ENCODE results near the gene ATP5MC3. TPM values are rescaled to one million over a fixed set of nuclear protein-coding genes. Genes with fewer than 3 reads are reported as not detected.
A peak's percentile ranks its signal among the peaks of the same experiment; 100 is the strongest.

ATP5MC3 gene
- polyA plus RNA-seq, 4 donors, result 294 to 1,066 (median 778) TPM

GRCh38 chr2:175206866-175207265 is 25.4 kb upstream of the ATP5MC3 start:
- peaks cover 0 to 3% (median 0%) of the 10 kb centered on the region in 3 donors for H3K27me3 ChIP-seq (ENCODE audit: control insufficient read depth in 3 of 3, insufficient read depth in 3 of 3, low read length in 3 of 3)
- H3K36me3 ChIP-seq (ENCODE audit: control insufficient read depth in 3 of 3, insufficient read depth in 2 of 3, low read depth in 1 of 3, low read length in 3 of 3), result no peaks in the 10 kb centered on the region
- DNase-seq (no peak), FAIRE-seq (no peak)
- H3K4me1 ChIP-seq (ENCODE audit: control insufficient read depth in 3 of 3, insufficient read depth in 2 of 3, low read depth in 1 of 3, low read length in 2 of 3), result no peaks in the 10 kb centered on the region
- H3K27ac ChIP-seq (ENCODE audit: low read depth in 1 of 3, low read length in 2 of 3), result no peak overlapping the region
- WGBS, 3 donors, result 75 to 89% (median 79%) methylated on average over 3 of the region's 3 CpGs
- no peaks in the 10 kb centered on the region for H3K9me3 ChIP-seq (ENCODE audit: control insufficient read depth in 2 of 2, insufficient read depth in 1 of 2, low read depth in 1 of 2, low read length in 1 of 2)
- no peak overlapping the region for H3K4me3 ChIP-seq (ENCODE audit: low read depth in 1 of 3, low read length in 3 of 3)

- no peak for DNase-seq
- Histone ChIP-seq H3K27ac (ENCODE audit: low read depth in 1 of 3, low read length in 2 of 3) (no peak overlapping the region), H3K4me1 (ENCODE audit: control insufficient read depth in 3 of 3, insufficient read depth in 2 of 3, low read depth in 1 of 3, low read length in 2 of 3) (no peaks in the 10 kb centered on the region), H3K27me3 (ENCODE audit: control insufficient read depth in 3 of 3, insufficient read depth in 3 of 3, low read length in 3 of 3) (no peaks in the 10 kb centered on the region), H3K9me3 (ENCODE audit: control insufficient read depth in 2 of 2, insufficient read depth in 1 of 2, low read depth in 1 of 2, low read length in 1 of 2) (no peaks in the 10 kb centered on the region), H3K36me3 (ENCODE audit: control insufficient read depth in 3 of 3, insufficient read depth in 2 of 3, low read depth in 1 of 3, low read length in 3 of 3) (no peaks in the 10 kb centered on the region), H3K4me3 (ENCODE audit: low read depth in 1 of 3, low read length in 3 of 3) (no peak overlapping the region)
- WGBS, 3 donors, result 88 to 94% (median 93%) methylated on average over 3 of the region's 3 CpGs
- FAIRE-seq, result no peak
Measured at GRCh38 chr2:175205523-175205922, 24.0 kb upstream of the ATP5MC3 start.

DNA sequence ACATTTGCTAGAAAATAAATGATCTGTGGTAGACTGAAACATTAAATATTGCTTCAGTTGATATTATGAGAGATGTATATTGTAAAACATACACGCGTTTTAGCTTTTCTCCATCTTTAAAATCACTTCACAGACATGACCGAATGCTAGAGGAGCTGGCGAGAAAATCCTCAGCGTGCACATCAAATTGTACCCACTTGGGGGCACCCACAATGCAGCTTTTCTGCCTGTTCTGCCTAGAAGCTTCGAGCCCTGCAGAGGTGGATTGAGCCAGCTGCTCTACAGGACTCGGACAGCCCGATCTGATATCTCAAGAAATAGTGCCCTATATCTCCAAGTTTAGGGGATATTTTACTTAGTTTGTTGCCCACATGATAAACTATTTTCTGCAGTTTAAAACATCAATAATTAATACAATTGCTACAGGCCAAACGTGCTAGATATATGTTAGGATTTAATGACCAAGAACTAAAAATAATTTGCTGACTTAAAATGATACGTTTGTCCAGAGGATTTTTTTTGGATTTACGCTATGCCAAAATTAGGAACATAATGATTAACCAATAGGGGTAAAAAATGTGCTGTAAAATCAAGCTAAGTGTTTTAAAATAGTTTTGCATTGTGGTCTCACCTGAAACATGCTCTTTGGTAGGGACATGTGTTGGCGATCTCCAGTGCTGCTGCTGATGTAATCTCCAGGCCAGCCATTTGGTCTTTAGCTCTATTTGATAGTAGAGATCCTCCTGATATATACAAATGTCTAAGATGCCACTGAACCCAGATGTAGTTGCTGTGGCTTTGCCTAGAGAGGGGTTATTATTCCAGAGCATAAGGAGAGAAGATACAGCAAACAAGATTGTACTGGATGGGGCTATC is 22.3 kb upstream of the ATP5MC3 start:
- H3K4me3 ChIP-seq (ENCODE audit: low read depth in 1 of 3, low read length in 3 of 3), result no peak overlapping the region
- no peaks in the 10 kb centered on the region for H3K4me1 ChIP-seq (ENCODE audit: control insufficient read depth in 3 of 3, insufficient read depth in 2 of 3, low read depth in 1 of 3, low read length in 2 of 3)
- no peaks in the 10 kb centered on the region for H3K36me3 ChIP-seq (ENCODE audit: control insufficient read depth in 3 of 3, insufficient read depth in 2 of 3, low read depth in 1 of 3, low read length in 3 of 3)
- peaks cover 0 to 3% of the 10 kb centered on the region in 2 donors for H3K9me3 ChIP-seq (ENCODE audit: control insufficient read depth in 2 of 2, insufficient read depth in 1 of 2, low read depth in 1 of 2, low read length in 1 of 2)
- FAIRE-seq (no peak), DNase-seq (peak; percentile 41 to 66)
- no peaks in the 10 kb centered on the region for H3K27me3 ChIP-seq (ENCODE audit: control insufficient read depth in 3 of 3, insufficient read depth in 3 of 3, low read length in 3 of 3)
- no peak overlapping the region for H3K27ac ChIP-seq (ENCODE audit: low read depth in 1 of 3, low read length in 2 of 3)
- WGBS, 3 donors, result 24 to 34% (median 27%) methylated on average over 12 of the region's 12 CpGs

DNA sequence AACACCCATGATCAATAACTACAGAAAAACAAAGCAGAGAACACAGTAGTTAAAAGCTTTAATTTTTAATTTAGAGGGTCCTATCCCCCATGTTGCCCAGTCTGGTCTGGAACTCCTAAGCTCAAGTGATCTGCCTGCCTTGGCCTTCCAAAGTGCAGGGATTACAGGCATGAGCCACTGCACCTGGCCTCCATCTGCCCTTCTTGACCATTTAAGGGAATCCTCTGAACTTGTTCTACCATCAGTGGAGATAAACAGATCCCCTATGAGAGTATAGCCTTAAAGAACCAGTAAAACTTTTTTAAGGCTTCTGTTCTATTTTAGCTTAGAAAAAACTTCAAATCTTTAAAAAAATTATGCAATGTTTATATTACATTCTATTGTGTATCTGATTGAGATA is 13.5 kb upstream of the ATP5MC3 start:
- H3K9me3 ChIP-seq (ENCODE audit: control insufficient read depth in 2 of 2, insufficient read depth in 1 of 2, low read depth in 1 of 2, low read length in 1 of 2), result peaks cover 0 to 2% of the 10 kb centered on the region in 2 donors
- FAIRE-seq, result no peak

GRCh38 chr2:175188761-175189160 is 7.3 kb upstream of the ATP5MC3 start:
- DNase-seq (no peak), FAIRE-seq (no peak)
- H3K36me3 ChIP-seq (ENCODE audit: control insufficient read depth in 3 of 3, insufficient read depth in 2 of 3, low read depth in 1 of 3, low read length in 3 of 3), result no peaks in the 10 kb centered on the region
- H3K27ac ChIP-seq (ENCODE audit: low read depth in 1 of 3, low read length in 2 of 3), result no peak overlapping the region
- WGBS, 3 donors, result 29 to 75% (median 58%) methylated on average over 1 of the region's 1 CpG
- H3K4me1 ChIP-seq (ENCODE audit: control insufficient read depth in 3 of 3, insufficient read depth in 2 of 3, low read depth in 1 of 3, low read length in 2 of 3), result no peaks in the 10 kb centered on the region
- no peak overlapping the region for H3K4me3 ChIP-seq (ENCODE audit: low read depth in 1 of 3, low read length in 3 of 3)
- no peaks in the 10 kb centered on the region for H3K9me3 ChIP-seq (ENCODE audit: control insufficient read depth in 2 of 2, insufficient read depth in 1 of 2, low read depth in 1 of 2, low read length in 1 of 2)
- H3K27me3 ChIP-seq (ENCODE audit: control insufficient read depth in 3 of 3, insufficient read depth in 3 of 3, low read length in 3 of 3), result no peaks in the 10 kb centered on the region

More for the DNA sequence above, 13.5 kb upstream of the ATP5MC3 start:
- H3K27ac ChIP-seq (ENCODE audit: low read depth in 1 of 3, low read length in 2 of 3), result no peak overlapping the region
- no peak for DNase-seq
- peaks cover 0 to 3% (median 0%) of the 10 kb centered on the region in 3 donors for H3K27me3 ChIP-seq (ENCODE audit: control insufficient read depth in 3 of 3, insufficient read depth in 3 of 3, low read length in 3 of 3)
- no peaks in the 10 kb centered on the region for H3K36me3 ChIP-seq (ENCODE audit: control insufficient read depth in 3 of 3, insufficient read depth in 2 of 3, low read depth in 1 of 3, low read length in 3 of 3)
- H3K4me3 ChIP-seq (ENCODE audit: low read depth in 1 of 3, low read length in 3 of 3), result no peak overlapping the region
- no peaks in the 10 kb centered on the region for H3K4me1 ChIP-seq (ENCODE audit: control insufficient read depth in 3 of 3, insufficient read depth in 2 of 3, low read depth in 1 of 3, low read length in 2 of 3)

GRCh38 chr2:175187378-175187777 is 5.9 kb upstream of the ATP5MC3 start:
- DNase-seq, result no peak
- Histone ChIP-seq H3K27me3 (ENCODE audit: control insufficient read depth in 3 of 3, insufficient read depth in 3 of 3, low read length in 3 of 3) (no peaks in the 10 kb centered on the region), H3K27ac (ENCODE audit: low read depth in 1 of 3, low read length in 2 of 3) (no peak overlapping the region), H3K4me1 (ENCODE audit: control insufficient read depth in 3 of 3, insufficient read depth in 2 of 3, low read depth in 1 of 3, low read length in 2 of 3) (no peaks in the 10 kb centered on the region), H3K9me3 (ENCODE audit: control insufficient read depth in 2 of 2, insufficient read depth in 1 of 2, low read depth in 1 of 2, low read length in 1 of 2) (no peaks in the 10 kb centered on the region), H3K4me3 (ENCODE audit: low read depth in 1 of 3, low read length in 3 of 3) (no peak overlapping the region), H3K36me3 (ENCODE audit: control insufficient read depth in 3 of 3, insufficient read depth in 2 of 3, low read depth in 1 of 3, low read length in 3 of 3) (no peaks in the 10 kb centered on the region)
- no peak for FAIRE-seq
- WGBS, 3 donors, result 95 to 100% (median 96%) methylated on average over 1 of the region's 1 CpG

- 81 to 90% (median 85%) methylated on average over 2 of the region's 2 CpGs for WGBS, 3 donors
- no peak overlapping the region for H3K27ac ChIP-seq (ENCODE audit: low read depth in 1 of 3, low read length in 2 of 3)
- H3K4me1 ChIP-seq (ENCODE audit: control insufficient read depth in 3 of 3, insufficient read depth in 2 of 3, low read depth in 1 of 3, low read length in 2 of 3), result peaks cover 0 to 3% (median 2%) of the 10 kb centered on the region in 3 donors
- no peaks in the 10 kb centered on the region for H3K27me3 ChIP-seq (ENCODE audit: control insufficient read depth in 3 of 3, insufficient read depth in 3 of 3, low read length in 3 of 3)
- H3K36me3 ChIP-seq (ENCODE audit: control insufficient read depth in 3 of 3, insufficient read depth in 2 of 3, low read depth in 1 of 3, low read length in 3 of 3), result peaks cover 2 to 8% (median 3%) of the 10 kb centered on the region in 3 donors
- H3K4me3 ChIP-seq (ENCODE audit: low read depth in 1 of 3, low read length in 3 of 3), result no peak overlapping the region
- FAIRE-seq, result no peak
- no peak for DNase-seq
- H3K9me3 ChIP-seq (ENCODE audit: control insufficient read depth in 2 of 2, insufficient read depth in 1 of 2, low read depth in 1 of 2, low read length in 1 of 2), result no peaks in the 10 kb centered on the region
Measured at GRCh38 chr2:175183674-175184073, 2.2 kb upstream of the ATP5MC3 start.

GRCh38 chr2:175181877-175182308 is 383 bp upstream of the ATP5MC3 start:
- no peak for DNase-seq
- no peak for FAIRE-seq
- Histone ChIP-seq H3K36me3 (ENCODE audit: control insufficient read depth in 3 of 3, insufficient read depth in 2 of 3, low read depth in 1 of 3, low read length in 3 of 3) (peaks cover 4 to 8% (median 7%) of the 10 kb centered on the region in 3 donors), H3K4me3 (ENCODE audit: low read depth in 1 of 3, low read length in 3 of 3) (peak overlapping the region in 1 of 3 donors; percentile 99), H3K4me1 (ENCODE audit: control insufficient read depth in 3 of 3, insufficient read depth in 2 of 3, low read depth in 1 of 3, low read length in 2 of 3) (peaks cover 0 to 3% (median 2%) of the 10 kb centered on the region in 3 donors), H3K27ac (ENCODE audit: low read depth in 1 of 3, low read length in 2 of 3) (peak overlapping the region; percentile 96 to 98 (median 96)), H3K27me3 (ENCODE audit: control insufficient read depth in 3 of 3, insufficient read depth in 3 of 3, low read length in 3 of 3) (no peaks in the 10 kb centered on the region), H3K9me3 (ENCODE audit: control insufficient read depth in 2 of 2, insufficient read depth in 1 of 2, low read depth in 1 of 2, low read length in 1 of 2) (no peaks in the 10 kb centered on the region)
- WGBS, 3 donors, result 47 to 63% (median 59%) methylated on average over 5 of the region's 5 CpGs

All from small intestine (tissue), 7 donors.